GM23338 (cell line): ENCODE results near the gene CENPP. TPM values are rescaled to one million over a fixed set of nuclear protein-coding genes. Genes with fewer than 3 reads are reported as not detected.

Experiments
- ATAC-seq: fragments of 200-7000 bp; cut with Tn5 transposase; 3 replicates; pipeline ENCODE4 v1.9.1; 2020
- DNase-seq: peaks from one replicate; pipeline ENCODE4 v3.0.0-alpha.2; 2015; ENCODE audit warnings: low spot score
- H2AFZ ChIP-seq: fragments of 200-600 bp; sonication (generic); 2 replicates; pipeline ENCODE4 v1.8.0; 2016; ENCODE audit warnings: antibody characterized with exemption, mild to moderate bottlenecking, moderate library complexity
- H3F3A ChIP-seq: fragments of 200-600 bp; sonication (generic); replicated peaks from 2 replicates; pipeline ENCODE4 v1.8.0; 2017; ENCODE audit warnings: antibody characterized with exemption, mixed run types, low read depth
- H3K27ac ChIP-seq: fragments of 200-600 bp; sonication (generic); 2 replicates; pipeline ENCODE4 v1.6.1; 2016; ENCODE audit warnings: low read depth
- H3K27me3 ChIP-seq: fragments of 200-600 bp; sonication (generic); 2 replicates; pipeline ENCODE4 v1.8.0; 2016; ENCODE audit warnings: mild to moderate bottlenecking, mixed run types, moderate library complexity; ENCODE audit not compliant: insufficient read depth
- H3K36me3 ChIP-seq: fragments of 200-600 bp; sonication (generic); 2 replicates; pipeline ENCODE4 v1.8.0; 2016; ENCODE audit warnings: mild to moderate bottlenecking; ENCODE audit not compliant: insufficient read depth
- H3K4me1 ChIP-seq: fragments of 200-600 bp; sonication (generic); 2 replicates; pipeline ENCODE4 v1.8.0; 2016; ENCODE audit warnings: mild to moderate bottlenecking, moderate library complexity; ENCODE audit not compliant: insufficient read depth
- H3K4me2 ChIP-seq: fragments of 200-600 bp; sonication (generic); 2 replicates; pipeline ENCODE4 v1.7.1; 2017; ENCODE audit warnings: mixed run types
- H3K4me3 ChIP-seq: fragments of 200-600 bp; sonication (generic); 2 replicates; pipeline ENCODE4 v1.6.1; 2016; ENCODE audit warnings: mixed run types
- H3K79me2 ChIP-seq: fragments of 200-600 bp; sonication (generic); replicated peaks from 2 replicates; pipeline ENCODE4 v1.8.0; 2017; ENCODE audit warnings: mild to moderate bottlenecking; ENCODE audit not compliant: insufficient read depth
- H3K9me2 ChIP-seq: fragments of 200-600 bp; sonication (generic); 2 replicates; pipeline ENCODE4 v1.8.0; 2017; ENCODE audit not compliant: insufficient read depth
- H4K20me1 ChIP-seq: fragments of 200-600 bp; sonication (generic); replicated peaks from 2 replicates; pipeline ENCODE4 v1.8.0; 2017; ENCODE audit warnings: mild to moderate bottlenecking; ENCODE audit not compliant: insufficient read depth
- H3K27ac Mint-ChIP-seq: 2 replicates; pipeline ENCODE4 v1.8.0; 2020; ENCODE audit warnings: inconsistent platforms, mild to moderate bottlenecking, moderate library complexity, mixed read lengths
- H3K27me3 Mint-ChIP-seq: 3 replicates; pipeline ENCODE4 v1.8.0; 2022; ENCODE audit warnings: low read depth, mild to moderate bottlenecking, moderate library complexity, mixed read lengths, inconsistent platforms; ENCODE audit not compliant: insufficient read depth, poor library complexity
- H3K36me3 Mint-ChIP-seq: 3 replicates; pipeline ENCODE4 v1.8.0; 2021; ENCODE audit warnings: low read depth, mild to moderate bottlenecking, inconsistent platforms, moderate library complexity, mixed read lengths
- H3K4me1 Mint-ChIP-seq: 3 replicates; pipeline ENCODE4 v1.8.0; 2020; ENCODE audit warnings: mild to moderate bottlenecking, inconsistent platforms, mixed read lengths
- H3K4me3 Mint-ChIP-seq: 3 replicates; pipeline ENCODE4 v1.8.0; 2021; ENCODE audit warnings: moderate library complexity, mild to moderate bottlenecking, inconsistent platforms, mixed read lengths
- H3K9me3 Mint-ChIP-seq: 3 replicates; pipeline ENCODE4 v1.8.0; 2020; ENCODE audit warnings: moderate library complexity, mild to moderate bottlenecking, inconsistent platforms, mixed read lengths
- CREB1 ChIP-seq: fragments of 250-450 bp; sonication (Bioruptor Pico); IDR thresholded peaks from 2 replicates; pipeline ENCODE4 v1.5.0; 2020; ENCODE audit warnings: low read depth, mild to moderate bottlenecking, moderate library complexity
- CTCF ChIP-seq, 2 experiments: fragments of 200-600 bp in 1 of 2; sonication (generic) in 1 of 2; conservative IDR thresholded peaks; 2 replicates each; pipeline versions ENCODE4 v1.5.1 to v1.6.1; 2016 to 2017; ENCODE audit warnings: antibody characterized with exemption in 2 of 2, low read depth in 2 of 2, mild to moderate bottlenecking in 2 of 2, moderate library complexity in 1 of 2
- EZH2 ChIP-seq: fragments of 200-600 bp; sonication (generic); IDR thresholded peaks from one replicate; pipeline ENCODE4 v1.8.0; 2017; ENCODE audit warnings: antibody characterized with exemption, mild to moderate bottlenecking, low read depth; ENCODE audit not compliant: unreplicated experiment
- EZH2phosphoT487 ChIP-seq: fragments of 200-600 bp; sonication (generic); IDR thresholded peaks from one replicate; pipeline ENCODE4 v1.8.1; 2018; ENCODE audit warnings: antibody characterized with exemption; ENCODE audit not compliant: unreplicated experiment
- JUNB ChIP-seq: IDR thresholded peaks from one replicate; pipeline ENCODE4 v1.6.1; 2016; ENCODE audit warnings: antibody characterized with exemption; ENCODE audit not compliant: unreplicated experiment
- NANOG ChIP-seq: IDR thresholded peaks from 2 replicates; pipeline ENCODE4 v1.6.1; 2016; ENCODE audit warnings: antibody characterized with exemption, borderline replicate concordance
- POLR2AphosphoS5 ChIP-seq: IDR thresholded peaks from 2 replicates; pipeline ENCODE4 v1.6.1; 2016; ENCODE audit warnings: antibody characterized with exemption, low read depth
- STAT1 ChIP-seq: IDR thresholded peaks from one replicate; pipeline ENCODE4 v1.6.1; 2016; ENCODE audit warnings: antibody characterized with exemption; ENCODE audit not compliant: unreplicated experiment
- ZNF114 ChIP-seq: fragments of 250-450 bp; sonication (Bioruptor Pico); IDR thresholded peaks from 2 replicates; pipeline ENCODE4 v1.5.0; 2020; ENCODE audit warnings: mild to moderate bottlenecking, moderate library complexity
- ZNF331 ChIP-seq: fragments of 250-450 bp; sonication (Bioruptor Pico); IDR thresholded peaks from 2 replicates; pipeline ENCODE4 v1.5.0; 2020; ENCODE audit warnings: low read depth, mild to moderate bottlenecking, moderate library complexity
- ZNF462 ChIP-seq: fragments of 250-450 bp; sonication (Bioruptor Pico); IDR thresholded peaks from 2 replicates; pipeline ENCODE4 v1.5.0; 2020; ENCODE audit warnings: mild to moderate bottlenecking, moderate library complexity
- polyA plus RNA-seq: library from polyadenylated mRNA; unstranded; fragments of >200 nt; fragmentation: Nextera tagmentation; extraction: Ambion mirVana; gene quantifications from 2 replicates; pipeline ENCODE4 v1.2.1, GENCODE V29; 2016
- total RNA-seq: library from RNA; depleted of rRNA; stranded (reverse); fragments of >200 nt; shearing (Covaris generic); gene quantifications from 2 replicates; pipeline ENCODE4 v1.2.3, GENCODE V29; 2014
- TF ChIP-seq, protein P1 (sequence below): IDR thresholded peaks from 2 replicates; pipeline ENCODE4 v1.6.1; 2016; ENCODE audit warnings: antibody characterized with exemption

Gene CENPP
- total and polyA plus RNA-seq, 2 experiments from 2014 or later: 11.0 to 12.6 TPM

GRCh38 chr9:92425474-92425873 is 99.7 kb downstream of the CENPP start:
- H3K4me2 ChIP-seq: no peak overlapping the region
- no peaks in the 10 kb centered on the region for H3K27me3 Mint-ChIP-seq
- no peak overlapping the region for H3K27ac ChIP-seq
- H3K27me3 ChIP-seq: no peaks in the 10 kb centered on the region
- no peak overlapping the region for H3K4me3 ChIP-seq
- H3K27ac Mint-ChIP-seq: no peak overlapping the region
- H3K36me3 Mint-ChIP-seq: no peaks in the 10 kb centered on the region
- H3K9me3 Mint-ChIP-seq: no peaks in the 10 kb centered on the region
- ATAC-seq (no peak), DNase-seq (no peak)
- no peak overlapping the region for H3K4me3 Mint-ChIP-seq
- no peaks in the 10 kb centered on the region for H3K4me1 ChIP-seq
- no peak overlapping the region for H2AFZ ChIP-seq
- TF ChIP-seq EZH2phosphoT487 (no peak), NANOG (no peak)
- TF ChIP-seq, protein P1, sequence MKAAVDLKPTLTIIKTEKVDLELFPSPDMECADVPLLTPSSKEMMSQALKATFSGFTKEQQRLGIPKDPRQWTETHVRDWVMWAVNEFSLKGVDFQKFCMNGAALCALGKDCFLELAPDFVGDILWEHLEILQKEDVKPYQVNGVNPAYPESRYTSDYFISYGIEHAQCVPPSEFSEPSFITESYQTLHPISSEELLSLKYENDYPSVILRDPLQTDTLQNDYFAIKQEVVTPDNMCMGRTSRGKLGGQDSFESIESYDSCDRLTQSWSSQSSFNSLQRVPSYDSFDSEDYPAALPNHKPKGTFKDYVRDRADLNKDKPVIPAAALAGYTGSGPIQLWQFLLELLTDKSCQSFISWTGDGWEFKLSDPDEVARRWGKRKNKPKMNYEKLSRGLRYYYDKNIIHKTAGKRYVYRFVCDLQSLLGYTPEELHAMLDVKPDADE: no peak
- no peaks in the 10 kb centered on the region for H3K9me2 ChIP-seq
- H3K36me3 ChIP-seq: no peaks in the 10 kb centered on the region
- no peaks in the 10 kb centered on the region for H3K79me2 ChIP-seq
- no peaks in the 10 kb centered on the region for H3F3A ChIP-seq
- no peaks in the 10 kb centered on the region for H4K20me1 ChIP-seq
- H3K4me1 Mint-ChIP-seq: peaks cover 7% of the 10 kb centered on the region; the same call in 2 of the 3 replicates

- Mint-ChIP-seq H3K9me3 (no peaks in the 10 kb centered on the region), H3K4me1 (no peaks in the 10 kb centered on the region), H3K36me3 (no peaks in the 10 kb centered on the region), H3K4me3 (no peak overlapping the region), H3K27me3 (no peaks in the 10 kb centered on the region), H3K27ac (no peak overlapping the region)
- no peaks in the 10 kb centered on the region for H3F3A ChIP-seq
- H3K27ac ChIP-seq: no peak overlapping the region
- H3K27me3 ChIP-seq: no peaks in the 10 kb centered on the region
- no peaks in the 10 kb centered on the region for H3K9me2 ChIP-seq
- DNase-seq (no peak), ATAC-seq (no peak)
- H3K4me1 ChIP-seq: no peaks in the 10 kb centered on the region
- no peaks in the 10 kb centered on the region for H3K36me3 ChIP-seq
- H3K79me2 ChIP-seq: no peaks in the 10 kb centered on the region
- no peak overlapping the region for H3K4me3 ChIP-seq
- H4K20me1 ChIP-seq: no peaks in the 10 kb centered on the region
- H3K4me2 ChIP-seq: no peak overlapping the region
- H2AFZ ChIP-seq: no peak overlapping the region
- TF ChIP-seq EZH2 (no peak), EZH2phosphoT487 (no peak), NANOG (no peak), JUNB (no peak), ZNF462 (CRISPR knock-in tag) (no peak), POLR2AphosphoS5 (no peak), ZNF331 (no peak), ZNF114 (CRISPR knock-in tag) (no peak), CREB1 (CRISPR knock-in tag) (no peak), STAT1 (no peak), CTCF (conservative IDR thresholded peaks at IDR 0.05; ENCODE audit: low read depth in 2 of 2) (no peak)
- TF ChIP-seq, protein P1: no peak
Measured at GRCh38 chr9:92426501-92427145, 100.9 kb downstream of the CENPP start.
